Hematopoietic multipotent progenitor cell treated with erythropoietin and hydrocortisone succinate and interleukin-3 and kit ligand, for 6 days (in vitro differentiated cells): ENCODE results near the gene FSD1.
"Not testable (repeated sequence)": the region's sequence is repeated elsewhere in the genome, so short reads cannot be mapped to it uniquely, and the experiment has no call there.

ENCODE experiments used
- DNase-seq: peaks from one replicate; pipeline ENCODE4 v3.0.0-alpha.2; 2015

Gene FSD1

GRCh38 chr19:4347521-4347920 is 43.1 kb downstream of the FSD1 start:
- no peak for DNase-seq

- DNase-seq = not testable (repeated sequence)
Observed at GRCh38 chr19:4349225-4349624, 44.8 kb downstream of the FSD1 start.

GRCh38 chr19:4350111-4350510 is 45.7 kb downstream of the FSD1 start:
- no peak for DNase-seq

- DNase-seq = no peak
Observed at GRCh38 chr19:4350726-4351125, 46.3 kb downstream of the FSD1 start.

- DNase-seq = peak; percentile 84
Observed at GRCh38 chr19:4352701-4353121, 48.3 kb downstream of the FSD1 start.

GRCh38 chr19:4354282-4354681 is 49.9 kb downstream of the FSD1 start:
- no peak for DNase-seq

- DNase-seq = no peak
Observed at GRCh38 chr19:4354897-4355296, 50.5 kb downstream of the FSD1 start.

- DNase-seq = no peak
Observed at GRCh38 chr19:4357095-4357797, 52.8 kb downstream of the FSD1 start.

GRCh38 chr19:4357921-4358326 is 53.5 kb downstream of the FSD1 start:
- DNase-seq = no peak

GRCh38 chr19:4358709-4359626 is 54.6 kb downstream of the FSD1 start:
- no peak for DNase-seq

- DNase-seq = no peak
Observed at GRCh38 chr19:4359627-4360000, 55.2 kb downstream of the FSD1 start.

GRCh38 chr19:4360081-4360569 is 55.7 kb downstream of the FSD1 start:
- DNase-seq = no peak

GRCh38 chr19:4360641-4361151 is 56.3 kb downstream of the FSD1 start:
- no peak for DNase-seq

GRCh38 chr19:4361152-4362046 is 57.0 kb downstream of the FSD1 start:
- no peak for DNase-seq

GRCh38 chr19:4362101-4362828 is 57.9 kb downstream of the FSD1 start:
- DNase-seq = no peak

- no peak for DNase-seq
Observed at GRCh38 chr19:4362831-4363545, 58.6 kb downstream of the FSD1 start.

GRCh38 chr19:4363571-4364304 is 59.3 kb downstream of the FSD1 start:
- no peak for DNase-seq

GRCh38 chr19:4365341-4365740 is 60.9 kb downstream of the FSD1 start:
- peak; percentile 36 for DNase-seq

GRCh38 chr19:4365791-4366665 is 61.6 kb downstream of the FSD1 start:
- DNase-seq = no peak
